ENCODE data around the gene POLR2F. TPM values are rescaled to one million over a fixed set of nuclear protein-coding genes. Genes with fewer than 3 reads are reported as not detected.
A peak's percentile ranks its signal among the peaks of the same experiment; 100 is the strongest.

The POLR2F gene
- total RNA-seq, 4 donors from 2014 or later: 31.7 to 56.1 (median 46.9) TPM

DNA sequence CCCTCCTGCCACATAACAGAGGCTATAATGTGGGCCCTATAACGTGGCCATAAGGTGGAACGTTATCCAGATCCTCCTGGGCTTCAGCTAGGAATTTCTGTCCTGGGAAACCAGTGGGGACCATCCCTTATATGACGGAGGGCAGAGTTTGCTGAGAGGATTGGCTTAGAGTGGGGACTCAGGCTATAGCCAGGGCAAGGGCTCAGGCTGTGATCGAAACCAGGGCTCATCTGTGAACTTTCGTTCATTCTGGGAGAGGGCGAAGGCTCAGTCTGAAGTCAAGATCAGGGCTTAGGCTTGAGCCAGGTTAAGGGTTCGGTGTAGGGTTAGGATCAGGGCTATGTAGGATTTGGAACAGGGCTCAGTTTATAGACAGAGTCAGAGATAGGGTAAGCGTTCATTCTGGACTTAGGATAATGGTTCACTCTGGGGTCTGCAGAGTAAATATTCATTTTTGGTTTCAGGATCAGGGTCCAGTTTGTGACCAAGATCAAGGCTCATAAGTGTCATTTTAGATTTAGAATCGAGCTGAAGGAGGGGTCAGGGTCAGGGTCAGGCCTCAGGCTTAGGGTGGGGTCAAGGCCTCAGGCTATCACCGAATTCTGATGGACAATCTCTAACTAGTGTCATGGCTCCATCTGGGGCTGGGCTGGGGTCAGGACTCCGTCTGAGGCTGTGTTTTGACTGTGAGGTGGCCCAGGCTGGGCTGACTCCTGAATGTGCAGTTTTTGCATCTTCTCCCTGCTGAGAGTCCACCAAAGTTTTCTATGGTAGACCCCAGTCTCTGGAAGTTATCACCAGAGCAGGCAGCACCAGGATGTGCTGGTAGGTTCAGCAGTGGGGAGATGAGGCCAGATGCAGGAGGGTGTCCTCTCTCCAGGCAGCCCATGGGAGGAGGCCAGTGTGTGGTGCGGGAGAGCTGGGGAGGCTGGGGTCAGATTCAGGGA is 64.7 kb downstream of the POLR2F start:
- H3K9me3 ChIP-seq: no peaks in the 10 kb centered on the region
- DNase-seq: no peak
- peaks cover 22 to 34% (median 29%) of the 10 kb centered on the region in 3 donors for H3K4me1 ChIP-seq
- intact Hi-C loops (cut with DNase I): no loop called here
- H3K27ac ChIP-seq: peak overlapping the region in 2 of 4 donors; percentile 73 to 78
- no peak overlapping the region for H3K4me3 ChIP-seq
- TF ChIP-seq, protein P1, sequence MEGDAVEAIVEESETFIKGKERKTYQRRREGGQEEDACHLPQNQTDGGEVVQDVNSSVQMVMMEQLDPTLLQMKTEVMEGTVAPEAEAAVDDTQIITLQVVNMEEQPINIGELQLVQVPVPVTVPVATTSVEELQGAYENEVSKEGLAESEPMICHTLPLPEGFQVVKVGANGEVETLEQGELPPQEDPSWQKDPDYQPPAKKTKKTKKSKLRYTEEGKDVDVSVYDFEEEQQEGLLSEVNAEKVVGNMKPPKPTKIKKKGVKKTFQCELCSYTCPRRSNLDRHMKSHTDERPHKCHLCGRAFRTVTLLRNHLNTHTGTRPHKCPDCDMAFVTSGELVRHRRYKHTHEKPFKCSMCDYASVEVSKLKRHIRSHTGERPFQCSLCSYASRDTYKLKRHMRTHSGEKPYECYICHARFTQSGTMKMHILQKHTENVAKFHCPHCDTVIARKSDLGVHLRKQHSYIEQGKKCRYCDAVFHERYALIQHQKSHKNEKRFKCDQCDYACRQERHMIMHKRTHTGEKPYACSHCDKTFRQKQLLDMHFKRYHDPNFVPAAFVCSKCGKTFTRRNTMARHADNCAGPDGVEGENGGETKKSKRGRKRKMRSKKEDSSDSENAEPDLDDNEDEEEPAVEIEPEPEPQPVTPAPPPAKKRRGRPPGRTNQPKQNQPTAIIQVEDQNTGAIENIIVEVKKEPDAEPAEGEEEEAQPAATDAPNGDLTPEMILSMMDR (IDR thresholded peaks at IDR 0.05): no peak
- TF ChIP-seq POLR2A (IDR thresholded peaks at IDR 0.05): no peak
- no peaks in the 10 kb centered on the region for H3K36me3 ChIP-seq
- WGBS, 2 donors: 86 to 90% methylated on average over 9 to 11 of the region's 12 CpGs
- no peaks in the 10 kb centered on the region for H3K27me3 ChIP-seq

Other genes starting within 250 kb of the POLR2F start
- 10 to 100 TPM; 14.3 to 22.5 (median 20.7) TPM for gene GCAT, start 145.8 kb upstream of the POLR2F start, total RNA-seq
- gene GALR3, start 130.3 kb upstream of the POLR2F start, total RNA-seq: not detected
- 10 to 100 TPM; 24.6 to 38.1 (median 29.5) TPM for gene ANKRD54, start 109.4 kb upstream of the POLR2F start, total RNA-seq
- gene EIF3L, start 104.3 kb upstream of the POLR2F start, total RNA-seq: 100 to 1,000 TPM; 192 to 499 (median 281) TPM
- 100 to 1,000 TPM in 2 of 4 donors, 10 to 100 TPM in 2; 64.7 to 139 (median 88.4) TPM for gene MICALL1, start 47.4 kb upstream of the POLR2F start, total RNA-seq
- under 1 TPM in 2 of 4 donors, not detected in 2; 0.13 to 0.38 TPM for gene C22orf23, start 98 bp upstream of the POLR2F start, total RNA-seq
- gene SOX10, start 30.9 kb downstream of the POLR2F start, total RNA-seq: 1 to 10 TPM in 2 of 4 donors, under 1 TPM in 1, not detected in 1; 0.44 to 1.7 (median 1.5) TPM
- 10 to 100 TPM; 26.3 to 53.1 (median 31.2) TPM for gene PICK1, start 103.7 kb downstream of the POLR2F start, total RNA-seq
- gene SLC16A8, start 130.5 kb downstream of the POLR2F start, total RNA-seq: not detected
- 1 to 10 TPM in 3 of 4 donors, under 1 TPM in 1; 0.26 to 4.8 (median 2.8) TPM for gene BAIAP2L2, start 157.0 kb downstream of the POLR2F start, total RNA-seq
- 10 to 100 TPM; 12.9 to 24.2 (median 14.2) TPM for gene PLA2G6, start 228.1 kb downstream of the POLR2F start, total RNA-seq
- 10 to 100 TPM; 19.4 to 51.6 (median 40.5) TPM for gene MAFF, start 248.3 kb downstream of the POLR2F start, total RNA-seq

Measured in esophagus squamous epithelium (tissue), 5 donors.